Measurements from ENCODE around the gene VSIR.

GRCh38 chr10:71737001-71737833, 36.1 kb downstream of the VSIR start:
- TF ChIP-seq DPF2 (IDR thresholded peaks at IDR 0.05) (no peak), MTA2 (IDR thresholded peaks at IDR 0.05; ENCODE audit: low read depth) (no peak)
